ENCODE measurements around the gene INKA1. TPM values are rescaled to one million over a fixed set of nuclear protein-coding genes. Genes with fewer than 3 reads are reported as not detected.

INKA1 gene
- total RNA-seq, 1 experiment from 2014 or later, result 1.4 TPM

GRCh38 chr3:49793486-49794085, 9.5 kb upstream of the INKA1 start:
- Histone ChIP-seq H3K18ac (ENCODE audit: insufficient read length, low read depth, low read length) (no peak overlapping the region), H2AFZ (ENCODE audit: low read length) (no peak overlapping the region), H2BK120ac (ENCODE audit: low read depth, low read length, poor library complexity, severe bottlenecking) (no peak overlapping the region), H3K9ac (ENCODE audit: extremely low read depth, insufficient read length, low read length) (no peak overlapping the region), H4K91ac (ENCODE audit: insufficient read length, low read depth, low read length) (no peak overlapping the region), H2BK12ac (ENCODE audit: insufficient read length, low read depth, low read length) (no peak overlapping the region), H4K8ac (replicated peaks; ENCODE audit: insufficient read length, low read depth, low read length) (no peak overlapping the region), H3K79me1 (ENCODE audit: insufficient read depth, low read depth, low read length, poor library complexity, severe bottlenecking) (no peaks in the 10 kb centered on the region), H2BK15ac (ENCODE audit: low read depth, low read length) (no peak overlapping the region), H3K4me2 (ENCODE audit: insufficient read depth, insufficient read length, low read length) (no peak overlapping the region), H3K9me3 (ENCODE audit: control insufficient read depth, low read depth, low read length) (no peaks in the 10 kb centered on the region), H2BK20ac (ENCODE audit: low read depth, low read length, poor library complexity, severe bottlenecking) (no peak overlapping the region), H3K56ac (ENCODE audit: insufficient read length, low read depth, low read length) (no peak overlapping the region), H3T11ph (ENCODE audit: low read length) (no peak overlapping the region), H3K23ac (ENCODE audit: insufficient read length, low read depth, low read length) (no peak overlapping the region), H2BK5ac (ENCODE audit: insufficient read length, low read length) (no peak overlapping the region), H3K14ac (ENCODE audit: insufficient read depth, low read length) (no peak overlapping the region), H3K79me2 (ENCODE audit: insufficient read depth, low read length) (no peaks in the 10 kb centered on the region), H3K4me1 (ENCODE audit: insufficient read depth, low read length) (no peaks in the 10 kb centered on the region), H3K23me2 (ENCODE audit: insufficient read length, low read depth, low read length, poor library complexity, severe bottlenecking) (no peaks in the 10 kb centered on the region), H2AK5ac (ENCODE audit: insufficient read length, low read length) (no peak overlapping the region), H4K5ac (ENCODE audit: insufficient read length, low read depth, low read length) (no peak overlapping the region), H3K27me3 (ENCODE audit: insufficient read depth, low read length) (no peaks in the 10 kb centered on the region; the same call in none of the 2 replicates), H3K4ac (ENCODE audit: low read depth, low read length) (no peak overlapping the region), H3K27ac (ENCODE audit: insufficient read length, low read depth, low read length) (no peak overlapping the region), H4K20me1 (ENCODE audit: control insufficient read depth, insufficient read depth, insufficient read length) (no peaks in the 10 kb centered on the region)
- no peaks in the 10 kb centered on the region for H3K36me3 Mint-ChIP-seq (ENCODE audit: insufficient read depth in 1 of 3, low read depth in 3 of 3)
- no peak for DNase-seq
- WGBS (ENCODE audit: extremely low coverage, insufficient read length, low lambda C conversion rate), result no CpG with 5 or more reads among the region's 13 CpGs
- no peaks in the 10 kb centered on the region for H3K9me3 Mint-ChIP-seq
- peaks cover 8% of the 10 kb centered on the region for H3K27me3 Mint-ChIP-seq (ENCODE audit: low read depth)
- H3K4me1 Mint-ChIP-seq, result peaks cover 3 to 13% of the 10 kb centered on the region in 2 experiments; a peak in 3 of 4 replicates
- H3K27ac Mint-ChIP-seq, result no peak overlapping the region
- H3K4me3 Mint-ChIP-seq, result no peak overlapping the region
- no peak for TF ChIP-seq CTCF (conservative IDR thresholded peaks at IDR 0.05)
